DMS153 treated with DMSO at 0.1 percent for 48 hours (cell line): ENCODE measurements around the gene RHOB.
"Not testable (repeated sequence)": the region's sequence is repeated elsewhere in the genome, so short reads cannot be mapped to it uniquely, and the experiment has no call there.

Experiments
- DNase-seq: peaks from one replicate; lab custom pipeline; 2025; ENCODE audit not compliant: unreplicated experiment; lab: John Stamatoyannopoulos, UW

The RHOB gene

DNA sequence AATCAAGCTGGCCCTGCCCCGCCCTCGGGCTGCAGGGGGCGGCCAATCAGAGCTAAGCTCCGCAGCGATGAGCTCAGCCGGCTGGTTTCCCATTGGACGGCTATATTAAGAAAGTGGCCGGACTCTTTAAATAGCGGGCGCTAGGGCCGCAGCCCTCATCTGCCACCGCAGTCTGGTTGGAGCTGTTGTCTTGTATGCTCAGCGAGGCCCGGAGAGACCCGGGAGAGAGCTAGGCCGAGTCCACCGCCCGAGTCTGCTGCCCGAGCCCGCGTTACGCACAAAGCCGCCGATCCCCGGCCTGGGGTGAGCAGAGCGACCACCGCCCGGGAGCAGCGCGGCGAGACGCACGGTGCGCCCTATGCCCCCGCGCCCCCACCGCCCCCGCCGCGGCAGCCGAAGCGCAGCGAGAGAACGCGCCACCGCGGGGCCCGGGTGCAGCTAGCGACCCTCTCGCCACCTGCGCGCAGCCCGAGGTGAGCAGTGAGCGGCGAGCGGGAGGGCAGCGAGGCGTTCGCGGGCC is at the start of gene RHOB:
TSS of gene RHOB (plus strand) at position 158 of the 520 bp plus-strand sequence. CDS start 392 bp downstream, outside the sequence.
- DNase-seq = peak; percentile 89

DNA sequence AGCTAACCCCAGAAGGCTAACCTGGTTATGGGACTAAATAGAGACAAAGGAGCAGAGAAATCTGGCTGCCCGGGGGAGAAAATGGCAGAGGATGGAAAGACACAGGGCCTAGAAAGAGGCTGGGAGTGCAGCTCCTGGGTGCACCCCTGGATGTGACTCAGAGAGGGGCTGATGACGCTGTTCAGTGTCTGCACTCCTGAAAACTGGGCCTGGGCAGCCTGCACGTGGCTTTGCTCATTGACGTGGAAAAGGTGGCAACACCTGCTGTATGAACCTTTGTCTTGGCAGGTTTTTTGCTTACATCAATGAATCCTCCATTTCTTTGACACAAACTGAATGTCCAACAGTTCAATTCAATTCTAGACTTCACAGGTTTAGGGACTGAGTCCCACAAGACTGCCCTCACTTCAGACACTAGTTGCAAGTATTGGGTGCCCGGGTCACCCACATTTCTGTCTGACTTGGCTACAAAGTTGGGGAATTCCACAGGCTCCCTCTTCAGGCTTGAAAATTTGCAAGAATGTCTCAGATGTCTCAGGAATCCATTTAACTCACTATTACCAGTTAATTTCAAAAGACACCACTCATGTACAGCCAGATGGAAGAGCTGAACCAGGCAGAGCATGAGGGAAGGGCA is 48.9 kb upstream of the RHOB start:
- DNase-seq = no peak

DNA sequence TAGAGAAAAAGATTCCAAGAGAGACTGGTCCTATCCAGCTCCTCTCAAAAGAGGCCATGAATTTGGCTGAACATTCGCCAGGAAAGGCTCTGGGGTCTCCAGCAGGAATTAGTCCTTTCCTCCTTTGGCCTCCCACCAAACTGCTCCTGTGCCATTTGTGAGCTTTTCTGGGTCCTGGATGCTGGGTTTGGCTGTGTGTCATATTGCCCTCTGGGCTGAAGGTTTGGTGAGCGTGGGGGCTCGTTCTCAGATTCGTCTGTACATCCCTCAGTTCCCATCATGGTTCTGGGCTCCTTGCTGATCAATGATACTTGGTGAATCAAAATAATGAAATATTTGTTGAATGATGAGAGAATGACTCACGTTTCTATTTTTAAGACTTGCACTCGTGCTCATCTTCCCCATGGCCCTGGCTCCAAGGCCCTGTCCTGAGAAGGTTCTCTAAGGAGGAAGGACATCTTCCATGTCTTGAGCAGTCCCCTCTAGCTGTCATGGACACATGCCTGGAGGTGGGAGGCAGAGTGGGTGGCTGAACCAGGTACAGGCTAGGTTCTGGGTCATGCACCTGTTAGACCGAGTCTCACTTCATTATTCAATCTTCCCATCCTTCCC is 47.8 kb upstream of the RHOB start:
- no peak for DNase-seq

DNA sequence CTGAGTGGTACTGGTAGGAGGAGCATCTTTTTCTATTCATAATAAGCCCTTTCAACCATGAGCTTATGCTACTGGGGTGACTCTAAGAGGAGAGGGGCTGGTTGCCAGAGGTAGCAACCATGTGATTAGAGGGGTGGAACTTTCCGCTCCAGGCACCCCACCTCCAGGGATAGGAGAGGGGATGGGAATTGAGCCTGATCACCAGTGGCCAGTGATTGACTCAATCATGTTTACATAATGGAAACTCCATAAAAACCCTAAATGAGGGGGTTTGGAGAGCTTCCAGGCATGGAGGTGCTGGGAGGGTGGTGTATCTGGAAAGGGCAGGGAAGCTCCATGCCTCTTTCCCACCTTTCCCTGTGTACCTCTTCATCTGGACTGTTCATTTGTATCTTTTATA is 46.6 kb upstream of the RHOB start:
- DNase-seq = no peak

DNA sequence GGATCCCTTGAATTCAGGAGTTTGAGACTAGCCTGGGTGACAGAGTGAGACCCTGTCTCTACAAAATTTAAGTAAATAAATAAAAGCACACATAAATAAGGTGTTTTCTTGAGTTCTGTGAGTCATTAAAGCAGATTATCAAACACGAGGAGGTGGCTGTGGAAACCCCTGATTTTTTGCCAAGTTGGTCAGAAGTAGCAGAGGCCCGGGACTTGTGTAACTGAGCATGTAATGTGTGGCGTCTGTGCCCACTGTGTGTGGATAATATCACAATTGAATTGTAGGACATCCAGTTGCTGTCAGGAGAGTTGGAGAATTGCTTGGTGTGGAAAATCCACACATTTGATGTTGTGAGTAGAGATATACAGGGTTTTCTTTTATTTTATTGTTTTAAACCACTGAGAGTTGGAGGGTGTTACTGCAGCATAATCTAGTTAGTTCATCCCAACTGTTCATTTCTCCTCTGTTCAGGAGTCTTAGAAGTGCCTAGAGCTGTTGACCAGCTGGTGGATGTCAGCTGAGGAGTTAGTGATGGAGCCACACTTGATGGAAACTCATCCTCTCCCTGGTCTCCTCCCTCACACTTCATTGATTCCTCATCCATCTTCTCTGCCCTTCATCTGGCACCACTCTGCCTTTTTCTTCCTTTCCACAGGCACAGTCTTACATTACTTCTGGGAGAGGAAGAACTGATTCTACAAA is 45.9 kb upstream of the RHOB start:
- no peak for DNase-seq

DNA sequence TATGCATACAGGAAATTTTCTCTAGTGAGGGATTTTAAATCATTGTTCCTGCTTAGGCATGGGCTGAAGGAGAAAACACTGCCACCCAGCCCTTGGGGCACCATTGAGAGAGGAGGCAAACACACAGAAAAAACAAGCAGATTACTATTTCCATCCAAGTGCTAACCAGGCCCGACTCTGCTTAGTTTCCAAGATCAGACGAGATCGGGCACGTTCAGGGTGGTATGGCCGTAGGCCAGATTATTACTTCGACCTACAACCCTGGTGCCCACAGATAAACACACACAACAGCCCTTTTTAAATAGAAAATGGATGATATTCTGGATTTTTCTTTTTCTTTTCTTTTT is 45.4 kb upstream of the RHOB start:
- no peak for DNase-seq

DNA sequence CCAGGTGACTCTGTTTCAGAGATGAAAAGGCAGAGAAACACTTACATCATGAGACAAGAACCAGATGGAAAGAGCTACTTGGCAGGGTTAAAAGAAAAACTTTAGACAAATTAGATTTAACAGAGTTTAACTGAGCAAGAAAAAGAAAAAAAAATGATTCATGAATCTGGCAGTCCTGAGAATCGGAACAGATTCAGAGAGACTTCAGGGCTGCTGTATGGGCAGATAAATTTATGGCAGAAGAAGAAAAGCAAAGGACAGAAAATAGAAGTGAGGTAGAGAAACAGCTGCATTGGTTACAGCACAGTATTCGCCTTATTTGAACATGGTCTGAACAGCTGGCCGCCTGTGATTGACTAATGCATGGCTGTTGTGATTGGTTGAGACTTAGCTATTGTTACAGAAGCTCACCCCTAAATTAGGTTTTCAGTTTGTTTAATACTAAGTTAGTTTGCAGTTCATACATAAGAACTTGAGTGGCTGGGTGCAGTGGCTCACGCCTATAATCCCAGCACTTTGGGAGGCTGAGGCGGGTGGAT is 43.0 kb upstream of the RHOB start:
- no peak for DNase-seq

DNA sequence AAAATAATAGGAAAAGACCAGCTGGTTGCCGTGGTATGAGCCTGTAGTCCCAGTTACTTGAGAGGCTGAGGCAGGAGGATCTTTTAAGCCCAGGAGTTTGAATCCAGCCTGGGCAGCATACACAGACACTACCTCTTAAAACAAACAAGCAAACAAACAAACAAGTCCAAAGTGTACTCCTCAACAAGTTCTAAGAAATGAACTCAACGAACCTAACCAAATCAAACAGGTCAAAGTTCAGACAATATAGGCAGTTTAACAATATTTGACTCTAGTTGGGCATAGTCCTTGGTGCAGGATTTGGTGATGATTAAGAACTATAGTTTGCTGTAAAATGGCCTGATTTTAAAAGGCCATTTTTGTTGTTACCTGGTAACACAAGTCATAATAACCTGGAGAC is 41.9 kb upstream of the RHOB start:
- no peak for DNase-seq

DNA sequence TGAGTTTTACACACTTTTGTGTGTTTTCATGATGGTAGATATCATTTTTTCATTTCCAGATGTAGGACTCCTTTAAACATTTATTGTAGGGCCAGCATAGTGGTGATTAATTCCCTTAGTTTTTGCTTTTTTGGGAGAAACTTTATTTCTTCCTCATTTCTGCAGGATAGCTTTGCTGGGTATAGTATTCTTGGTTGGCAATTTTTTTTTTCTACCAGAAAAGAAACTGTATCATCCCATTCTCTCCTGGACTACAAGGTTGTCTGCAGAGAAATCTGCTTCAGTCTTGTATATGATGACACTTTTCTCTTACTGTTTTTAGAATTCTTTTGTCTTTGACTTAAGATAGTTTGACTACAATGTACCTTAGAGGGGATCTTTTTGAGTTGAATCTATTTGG is 37.8 kb upstream of the RHOB start:
- no peak for DNase-seq

DNA sequence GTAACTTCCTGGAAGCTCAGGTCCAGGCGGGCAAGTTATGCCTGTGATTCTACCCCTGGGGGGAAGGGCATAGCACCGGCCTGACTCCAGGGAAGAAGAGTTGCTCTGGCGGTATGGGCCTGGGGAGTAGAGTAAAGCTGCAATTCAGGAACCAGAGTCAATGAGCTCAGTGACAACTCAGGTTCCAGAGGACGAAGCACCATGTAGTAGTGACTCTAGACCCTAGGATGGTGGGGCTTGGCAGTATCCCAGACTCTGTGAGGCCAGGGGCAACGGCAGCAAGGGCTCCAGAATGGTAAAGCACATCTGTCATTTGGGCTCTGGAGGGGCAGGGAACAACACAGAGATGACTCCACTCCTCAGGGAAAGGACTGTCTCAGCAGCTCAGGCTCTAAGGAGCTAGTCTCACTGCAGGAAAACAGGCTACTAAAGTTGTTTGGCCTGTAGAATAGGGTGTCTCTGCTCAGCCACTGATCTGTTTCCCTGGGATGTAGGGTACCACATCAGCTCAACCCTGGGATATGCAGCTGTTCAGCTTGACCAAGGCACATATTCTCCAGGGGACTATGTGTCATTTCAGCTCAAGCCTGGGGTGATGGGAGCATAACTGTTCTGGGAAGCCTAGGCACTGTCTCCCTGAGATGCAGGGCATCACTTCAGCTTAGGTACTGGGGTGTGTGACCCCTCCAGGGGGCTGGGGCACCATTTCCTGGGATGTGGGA is 36.2 kb upstream of the RHOB start:
- no peak for DNase-seq

DNA sequence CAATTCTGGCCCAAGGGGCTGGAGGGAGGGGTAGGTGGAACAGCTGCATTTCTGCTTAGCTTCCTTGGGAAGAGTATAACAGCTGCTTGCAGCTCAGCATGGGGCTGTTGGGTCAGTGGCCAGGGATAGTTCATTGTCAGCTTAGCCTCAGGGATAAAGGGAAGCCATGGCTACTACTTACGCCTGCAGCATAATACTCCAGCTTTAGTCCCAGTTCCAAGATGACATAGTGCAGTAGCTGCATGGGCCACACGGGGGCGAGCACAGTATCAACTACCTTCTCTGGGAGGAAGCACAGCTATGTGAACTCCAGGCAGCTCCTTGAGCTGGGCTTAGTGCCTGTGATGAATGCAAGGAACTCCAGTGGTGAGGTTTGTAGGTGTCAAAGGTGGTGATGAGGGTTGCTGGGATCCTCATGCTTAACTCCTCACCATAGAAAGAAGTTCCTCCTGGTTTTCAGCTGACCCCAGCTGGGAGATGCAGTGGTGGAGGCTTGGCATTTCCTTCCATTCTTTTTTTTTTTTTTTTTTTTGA is 35.4 kb upstream of the RHOB start:
- DNase-seq = no peak

DNA sequence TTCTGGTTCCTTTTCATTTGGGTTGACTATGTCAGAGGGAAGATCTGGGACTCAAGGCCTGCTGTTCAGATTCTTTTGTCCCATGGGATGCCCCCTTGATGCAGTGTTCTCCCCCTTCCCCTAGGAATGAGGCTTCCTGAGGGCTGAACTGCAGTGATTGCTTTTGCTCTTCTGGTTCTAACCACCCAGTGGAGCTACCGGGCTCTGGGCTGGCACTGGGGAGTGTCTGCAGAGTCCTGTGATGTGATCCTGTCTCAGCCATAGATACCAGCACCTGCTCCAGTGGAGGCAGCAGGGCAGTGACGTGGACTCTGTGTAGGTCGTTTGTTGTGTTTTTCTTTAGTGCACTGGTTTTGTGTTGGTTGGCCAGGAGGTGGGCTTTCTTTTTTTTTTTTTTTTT is 32.1 kb upstream of the RHOB start:
- no peak for DNase-seq

DNA sequence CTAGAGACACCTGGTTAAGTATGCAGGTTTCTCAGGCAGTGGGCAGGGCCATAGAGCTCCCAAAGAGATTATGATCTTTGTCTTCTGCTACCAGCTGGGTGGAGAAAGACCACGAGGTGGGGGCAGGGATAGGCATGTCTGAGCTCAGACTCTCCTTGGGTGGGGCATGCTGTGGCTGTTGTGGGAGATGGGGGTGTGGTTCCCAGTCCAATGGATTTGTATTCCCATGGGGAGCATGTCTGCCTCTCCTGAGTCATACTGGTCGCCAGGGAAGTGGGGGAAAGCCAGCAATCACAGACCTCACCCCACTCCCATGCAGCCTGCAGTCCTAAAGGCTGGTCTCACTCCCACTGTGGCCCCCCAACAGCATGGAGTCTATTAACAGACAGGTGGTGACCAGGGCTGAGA is 31.4 kb upstream of the RHOB start:
- no peak for DNase-seq

DNA sequence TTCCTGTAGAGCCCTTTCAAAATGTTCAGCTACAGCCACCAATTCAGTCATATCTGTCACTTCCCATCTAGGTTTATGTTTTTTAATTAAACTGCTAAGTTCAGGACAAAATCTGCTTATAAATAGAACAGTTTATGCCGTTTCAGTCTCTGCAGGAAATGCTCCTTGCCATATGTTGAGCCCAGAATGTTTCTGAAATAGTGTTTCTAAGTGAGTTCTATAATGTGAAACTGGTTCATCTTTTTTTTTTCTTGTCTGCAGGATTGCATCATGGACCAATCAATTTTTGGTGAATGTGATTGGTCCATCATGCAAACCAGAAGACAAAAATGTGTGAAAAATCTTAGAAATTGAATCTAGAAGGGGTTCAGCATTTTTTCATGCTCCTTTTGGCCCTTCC is 30.2 kb upstream of the RHOB start:
- no peak for DNase-seq

DNA sequence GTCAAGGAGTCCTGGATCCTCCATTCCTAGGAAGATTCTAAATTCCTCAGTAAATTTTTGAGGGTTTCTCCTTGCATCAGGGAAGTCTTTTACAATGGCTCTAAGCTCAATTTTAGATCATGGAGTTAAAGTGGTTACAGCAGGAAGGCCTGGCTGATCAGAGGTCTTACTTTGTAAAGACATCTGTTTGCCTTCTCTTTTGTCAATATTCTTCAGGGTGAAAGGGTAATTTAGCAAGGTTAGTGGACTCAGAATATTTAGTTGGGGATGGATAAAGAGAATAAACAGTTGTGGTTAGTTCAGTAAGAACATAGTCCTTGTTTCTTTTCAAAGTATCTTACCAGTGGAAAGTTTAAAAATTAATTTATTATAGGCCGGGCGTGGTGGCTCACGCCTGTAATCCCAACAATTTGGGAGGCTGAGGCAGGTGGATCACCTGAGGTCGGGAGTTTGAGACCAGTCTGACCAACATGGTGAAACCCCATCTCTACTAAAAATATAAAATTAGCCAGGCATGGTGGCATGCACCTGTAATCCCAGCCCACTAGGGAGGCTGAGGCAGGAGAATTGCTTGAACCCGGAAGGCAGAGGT is 29.5 kb upstream of the RHOB start:
- DNase-seq = not testable (repeated sequence)

DNA sequence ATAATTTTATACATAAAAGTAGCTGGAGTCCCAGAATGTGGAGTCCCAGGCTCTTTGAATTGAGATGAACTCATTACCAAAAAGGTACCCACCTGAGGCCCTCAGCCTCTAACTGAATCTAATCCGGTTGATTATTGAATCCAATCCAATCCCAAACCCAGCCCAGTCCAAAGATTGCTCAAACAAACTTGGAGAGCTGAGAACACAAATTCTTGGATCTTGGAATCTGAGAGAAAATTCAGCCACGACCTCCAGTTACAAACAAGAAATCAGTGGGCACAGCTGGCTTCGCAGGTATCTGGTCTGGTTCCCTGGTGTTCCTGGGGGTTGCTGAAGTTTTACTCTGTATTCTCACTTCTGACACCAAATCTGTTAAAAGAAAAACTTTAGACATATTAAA is 28.4 kb upstream of the RHOB start:
- no peak for DNase-seq

DNA sequence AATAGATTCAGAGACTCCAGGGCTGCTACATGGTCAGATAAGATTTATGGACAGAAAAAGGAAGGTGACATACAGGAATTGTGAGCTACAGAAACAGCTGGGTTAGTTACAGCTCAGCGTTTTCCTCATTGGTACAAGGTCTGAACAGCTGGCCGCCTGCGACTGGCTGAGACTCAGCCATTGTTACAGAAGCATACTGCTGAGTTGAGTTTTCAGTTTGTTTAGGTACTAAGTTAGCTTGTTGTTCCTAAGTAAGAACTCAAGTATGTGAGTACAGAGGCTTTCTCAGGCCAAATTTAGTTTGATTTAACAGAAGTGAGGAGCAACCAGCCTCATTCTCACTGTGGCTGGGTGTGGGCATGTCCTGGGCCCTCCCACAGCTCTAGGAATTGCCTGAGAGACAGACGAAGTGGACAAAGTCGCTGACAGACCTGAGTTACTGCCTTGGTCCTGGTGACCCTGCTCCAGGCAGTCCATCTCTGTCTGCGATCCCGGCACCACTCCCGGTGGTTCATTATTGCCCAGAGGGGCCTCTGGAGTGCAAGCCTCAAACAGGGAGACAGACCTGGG is 27.8 kb upstream of the RHOB start:
- no peak for DNase-seq

DNA sequence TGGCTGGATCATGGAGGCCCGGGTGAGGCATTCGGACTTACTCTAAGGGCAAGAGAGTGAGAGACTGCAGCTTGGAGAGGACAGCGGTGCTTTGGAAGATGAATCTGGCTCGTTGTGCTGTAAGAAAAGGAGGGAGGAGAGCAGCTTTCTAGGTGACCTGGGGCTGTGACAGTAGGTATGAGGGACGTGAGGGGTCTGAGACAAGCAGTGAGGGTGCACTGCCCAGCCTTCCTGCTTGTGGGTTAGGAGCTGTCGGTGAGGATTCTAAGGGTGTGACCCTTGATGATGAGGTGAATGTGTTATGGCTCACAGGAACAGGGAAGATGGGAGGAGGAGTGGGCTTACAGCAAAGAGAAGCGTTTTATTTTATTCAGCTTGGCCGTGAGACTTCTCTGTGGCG is 27.1 kb upstream of the RHOB start:
- DNase-seq = no peak

DNA sequence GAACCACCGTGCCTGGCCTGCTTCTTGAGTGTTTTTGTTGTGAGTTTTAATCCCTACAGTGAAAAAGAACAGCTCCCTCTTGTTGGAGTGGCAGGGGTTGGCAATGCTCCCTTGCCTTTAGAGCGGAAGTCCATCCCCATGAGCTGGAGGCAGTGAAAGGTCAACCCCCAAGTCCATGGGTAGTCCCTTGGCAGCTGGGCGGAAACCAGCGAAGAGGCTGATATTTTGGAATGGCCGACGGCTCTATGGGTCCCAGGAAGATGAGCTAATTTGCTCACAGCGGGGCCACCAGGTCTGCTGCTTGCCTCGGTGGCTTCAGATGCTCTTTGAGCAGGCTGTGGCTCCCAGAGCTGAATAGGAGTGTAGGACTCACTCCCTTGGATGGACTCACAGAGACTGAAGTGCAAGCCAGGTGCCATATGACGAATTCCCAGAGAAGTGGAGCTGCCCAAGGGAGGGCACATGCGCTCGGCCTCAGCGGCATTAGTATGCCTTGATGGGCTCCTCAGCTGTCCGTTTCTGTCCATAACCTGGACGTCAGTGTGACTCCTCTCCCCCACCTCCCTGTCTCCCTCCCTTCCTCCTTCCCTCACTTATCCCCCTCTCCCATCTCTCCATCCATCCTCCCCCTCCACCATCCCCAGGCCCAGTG is 25.4 kb upstream of the RHOB start:
- no peak for DNase-seq

DNA sequence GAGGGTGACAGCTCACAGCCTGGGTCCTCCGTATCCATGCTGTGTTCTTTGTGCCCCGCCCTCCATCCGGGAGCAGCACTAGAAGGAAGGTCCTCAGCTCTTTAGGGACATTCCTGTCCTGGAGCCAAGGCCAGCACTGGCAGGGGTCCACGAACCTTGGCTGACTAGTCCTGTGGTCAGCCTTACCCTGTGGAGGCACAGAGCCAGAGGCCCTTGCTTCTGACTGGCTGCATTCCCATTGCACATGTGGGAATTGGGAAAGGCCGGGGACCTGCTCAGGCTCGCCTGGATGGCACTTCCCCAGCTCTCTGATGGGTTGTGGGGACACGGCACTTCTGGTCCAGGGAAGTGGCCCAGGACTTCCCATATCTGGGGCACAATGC is 24.9 kb upstream of the RHOB start:
- DNase-seq = no peak
